K562 (cell line): ENCODE results near the gene DOCK7. TPM values are rescaled to one million over a fixed set of nuclear protein-coding genes. Genes with fewer than 3 reads are reported as not detected.

Experiments
- ATAC-seq: fragments of 200-7000 bp; cut with Tn5 transposase; 3 replicates; pipeline ENCODE4 v1.9.1; 2020; ENCODE audit warnings: moderate library complexity
- BruUV-seq: library from RNA; stranded (reverse); fragments of 400-500 nt; replicated peaks from 2 replicates; lab custom pipeline; 2021; lab: Mats Ljungman, UMichigan
- CTCF ChIA-PET: fragments of 300-600 bp; formaldehyde crosslinking; extraction: SDS; loops from one replicate; lab custom pipeline; 2021; ENCODE audit warnings: low intra/inter-chr PET ratio; lab: Yijun Ruan, JAX
- POLR2A ChIA-PET: fragments of 300-600, 350-650 bp; sonication (Branson Sonifier 250); formaldehyde crosslinking; extraction: SDS; loops from one replicate; lab custom pipeline; 2021; ENCODE audit warnings: antibody characterized with exemption, inconsistent platforms; lab: Yijun Ruan, JAX
- DNase-seq, 4 experiments: peaks; one replicate each; pipeline versions ENCODE4 v3.0.0 to v3.0.0-alpha.2; 2011 to 2018; ENCODE audit warnings: low spot score in 3 of 4, mixed read lengths in 3 of 4; ENCODE audit errors: extremely low read depth in 1 of 4
- FAIRE-seq: peaks from 2 replicates; lab custom pipeline; 2011; peaks lifted over from hg19 to GRCh38; lab: Jason Lieb, UNC
- H2AFZ ChIP-seq: 2 replicates; pipeline ENCODE4 v1.6.0; 2011; ENCODE audit warnings: low read depth, low read length, control low read depth, inconsistent platforms
- H3K27ac ChIP-seq: fragments of 200-600 bp; 3 replicates; pipeline ENCODE4 v1.8.0; 2011; ENCODE audit warnings: low read depth, mild to moderate bottlenecking, control low read depth, inconsistent platforms, low read length, moderate library complexity, mixed read lengths; ENCODE audit errors: extremely low read depth
- H3K27me3 ChIP-seq, 2 experiments: fragments of 300-600 bp in 1 of 2; 2 replicates in 1 of 2; 3 replicates in 1 of 2; pipeline versions ENCODE4 v1.6.0 to v1.8.0; 2011; ENCODE audit warnings: inconsistent platforms in 2 of 2, low read length in 2 of 2, mild to moderate bottlenecking in 1 of 2, mixed read lengths in 1 of 2, moderate library complexity in 1 of 2; ENCODE audit not compliant: control insufficient read depth in 2 of 2, insufficient read depth in 2 of 2
- H3K36me3 ChIP-seq: fragments of 300-600 bp; 3 replicates; pipeline ENCODE4 v1.8.0; 2011; ENCODE audit warnings: mild to moderate bottlenecking, low read length, inconsistent platforms; ENCODE audit not compliant: control insufficient read depth, insufficient read depth
- H3K4me1 ChIP-seq, 2 experiments: fragments of 200-600 bp in 1 of 2; replicated peaks in 1 of 2; 2 replicates in 1 of 2; 3 replicates in 1 of 2; pipeline versions ENCODE4 v1.5.1 to v1.8.0; 2011; ENCODE audit warnings: inconsistent platforms in 2 of 2, low read length in 2 of 2, mild to moderate bottlenecking in 1 of 2, mixed read lengths in 1 of 2, moderate library complexity in 1 of 2; ENCODE audit not compliant: control insufficient read depth in 2 of 2, insufficient read depth in 2 of 2
- H3K4me2 ChIP-seq: 2 replicates; pipeline ENCODE4 v1.6.1; 2011; ENCODE audit warnings: low read length, control low read depth, inconsistent platforms, mixed read lengths; ENCODE audit not compliant: insufficient read depth
- H3K4me3 ChIP-seq: fragments of 200-600 bp; sonication (generic), shearing (Covaris generic); 2 replicates; pipeline ENCODE4 v1.5.1; 2016; ENCODE audit warnings: control low read depth, inconsistent platforms
- H3K79me2 ChIP-seq: fragments of 200-600 bp; 3 replicates; pipeline ENCODE4 v1.8.0; 2011; ENCODE audit warnings: low read length, inconsistent platforms; ENCODE audit not compliant: control insufficient read depth, insufficient read depth
- H3K9ac ChIP-seq, 2 experiments: 2 replicates each; pipeline versions ENCODE4 v1.6.0 to v1.6.1; 2011; ENCODE audit warnings: low read depth in 2 of 2, low read length in 2 of 2, control low read depth in 1 of 2, inconsistent platforms in 1 of 2, mild to moderate bottlenecking in 1 of 2, mixed read lengths in 1 of 2; ENCODE audit not compliant: insufficient read depth in 1 of 2
- H3K9me1 ChIP-seq: one replicate; pipeline ENCODE4 v1.6.0; 2011; ENCODE audit warnings: inconsistent platforms, mild to moderate bottlenecking, low read length, moderate library complexity; ENCODE audit not compliant: control insufficient read depth, insufficient read depth
- H3K9me3 ChIP-seq: replicated peaks from 2 replicates; pipeline ENCODE4 v1.5.1; 2011; ENCODE audit warnings: low read depth, low read length, inconsistent platforms; ENCODE audit not compliant: control insufficient read depth, insufficient read depth
- H4K20me1 ChIP-seq: replicated peaks from 2 replicates; pipeline ENCODE4 v1.6.1; 2011; ENCODE audit warnings: low read length, inconsistent platforms, mixed read lengths; ENCODE audit not compliant: control insufficient read depth, insufficient read depth
- BDP1 ChIP-seq: IDR thresholded peaks from 3 replicates; pipeline ENCODE4 v1.6.1; 2011; ENCODE audit not compliant: insufficient read length, insufficient read depth
- CBFA2T2 ChIP-seq: fragments of 450-650 bp; conservative IDR thresholded peaks from 2 replicates; pipeline ENCODE4 v1.6.1; 2017; ENCODE audit warnings: mild to moderate bottlenecking
- DIDO1 ChIP-seq: fragments of 450-650 bp; IDR thresholded peaks from 2 replicates; pipeline ENCODE4 v1.6.1; 2016; ENCODE audit warnings: low read depth, missing biosample characterization, missing genetic modification characterization
- EHMT2 ChIP-seq: fragments of 450-650 bp; IDR thresholded peaks from 2 replicates; pipeline ENCODE4 v1.6.1; 2018; ENCODE audit warnings: antibody characterized with exemption
- EP400 ChIP-seq: fragments of 450-650 bp; IDR thresholded peaks from 2 replicates; pipeline ENCODE4 v1.6.1; 2017; ENCODE audit warnings: antibody characterized with exemption, mild to moderate bottlenecking, moderate library complexity
- ERF ChIP-seq: fragments of 450-650 bp; formaldehyde crosslinking; IDR thresholded peaks from 2 replicates; pipeline ENCODE4 v1.4.0; 2020; ENCODE audit warnings: mild to moderate bottlenecking, mixed read lengths
- KDM1A ChIP-seq, 2 experiments: fragments of 450-650 bp; IDR thresholded peaks; 2 replicates each; pipeline ENCODE4 v1.6.1; 2016; ENCODE audit warnings: mild to moderate bottlenecking in 2 of 2
- KLF13 ChIP-seq: fragments of 450-650 bp; IDR thresholded peaks from 2 replicates; pipeline ENCODE4 v1.6.1; 2016; ENCODE audit warnings: missing genetic modification characterization, low read depth, mild to moderate bottlenecking, missing compliant biosample characterization, moderate library complexity, borderline replicate concordance
- MAFK ChIP-seq: IDR thresholded peaks from 2 replicates; pipeline ENCODE4 v1.6.1; 2011; ENCODE audit warnings: low read length, improper control_type of control experiment
- MBD2 ChIP-seq: sonication (generic); IDR thresholded peaks from 2 replicates; pipeline ENCODE4 v1.6.1; 2016; ENCODE audit warnings: low read depth, borderline replicate concordance
- NBN ChIP-seq: fragments of 450-650 bp; IDR thresholded peaks from 2 replicates; pipeline ENCODE4 v1.6.1; 2016; ENCODE audit warnings: low read depth, mild to moderate bottlenecking
- NFXL1 ChIP-seq: fragments of 450-650 bp; formaldehyde crosslinking; IDR thresholded peaks from 2 replicates; pipeline ENCODE4 v1.4.0; 2021; ENCODE audit warnings: mild to moderate bottlenecking
- RBM17 ChIP-seq: fragments of 200-400 bp; formaldehyde crosslinking; IDR thresholded peaks from 2 replicates; pipeline ENCODE4 v1.6.1; 2017; ENCODE audit warnings: low read depth, mild to moderate bottlenecking, low read length, borderline replicate concordance
- RBM22 ChIP-seq: fragments of 200-400 bp; formaldehyde crosslinking; IDR thresholded peaks from 2 replicates; pipeline ENCODE4 v1.6.1; 2018; ENCODE audit warnings: low read length, low read depth; ENCODE audit not compliant: poor library complexity, severe bottlenecking
- SP1 ChIP-seq: sonication (generic); formaldehyde crosslinking; IDR thresholded peaks from 2 replicates; pipeline ENCODE4 v1.8.1; 2022; ENCODE audit warnings: mild to moderate bottlenecking, missing genetic modification reagents
- TCF3 ChIP-seq: sonication (generic); formaldehyde crosslinking; IDR thresholded peaks from 2 replicates; pipeline ENCODE4 v1.4.0; 2020; ENCODE audit warnings: mild to moderate bottlenecking, missing genetic modification reagents
- XRCC3 ChIP-seq: fragments of 450-650 bp; IDR thresholded peaks from 2 replicates; pipeline ENCODE4 v1.6.1; 2017; ENCODE audit warnings: mild to moderate bottlenecking, moderate library complexity
- ZEB2 ChIP-seq: fragments of 450-650 bp; IDR thresholded peaks from 2 replicates; pipeline ENCODE4 v1.6.1; 2016
- ZNF197 ChIP-seq: fragments of 200-800 bp; sonication (Bioruptor generic); IDR thresholded peaks from 2 replicates; pipeline ENCODE4 v1.6.1; 2016; ENCODE audit warnings: low read depth, missing genetic modification characterization, missing compliant biosample characterization
- ZNF282 ChIP-seq: sonication (generic); formaldehyde crosslinking; IDR thresholded peaks from 2 replicates; pipeline ENCODE4 v1.8.1; 2023; ENCODE audit warnings: missing genetic modification reagents
- WGBS: fragments of 100-300 bp; shearing (Covaris generic); methylation state at CpG from one replicate; pipeline ENCODE4 v1.1.6; 2016; ENCODE audit warnings: low coverage, mixed read lengths; ENCODE audit not compliant: insufficient coverage; ENCODE audit errors: missing lambda C conversion rate; 5-methylcytosine and 5-hydroxymethylcytosine counted together
- in situ Hi-C: fragments of 300-500 bp; cut with MboI; formaldehyde crosslinking; loops from 4 replicates; pipeline ENCODE4 v1.15.0; 2018; ENCODE audit warnings: inconsistent platforms, mixed read lengths
- intact Hi-C: fragments of 100-400 bp; cut with micrococcal nuclease; formaldehyde crosslinking; loops from 2 replicates; pipeline ENCODE4 v1.14.2; 2022
- polyA plus RNA-seq, 8 experiments: library from polyadenylated mRNA; depleted of rRNA in 4 of 8; stranded (reverse) in 5 of 8; unstranded in 3 of 8; fragments of >200 nt; fragmentation: Nextera tagmentation in 2 of 8; fragmentation: Illumina TruSeq in 1 of 8; extraction: Ambion mirVana in 2 of 8; extraction: Trizol in 1 of 8; gene quantifications; 2 replicates each; pipeline versions ENCODE4 v1.2.1 to v1.2.3, GENCODE V29; 2011 to 2014; ENCODE audit warnings: inconsistent platforms in 1 of 8, missing spikeins in 1 of 8
- total RNA-seq, 7 experiments: library from RNA; depleted of rRNA in 6 of 7; stranded (reverse); fragments of >200 nt in 6 of 7; fragmentation: Illumina TruSeq in 2 of 7; extraction: Trizol in 2 of 7; gene quantifications; 2 replicates each; pipeline versions ENCODE4 v1.2.1 to v1.2.3, GENCODE V29; 2011 to 2021; ENCODE audit warnings: low replicate concordance in 1 of 7

DOCK7 gene
- total and polyA plus RNA-seq, 9 of the 15 experiments (the other 6 are each of a cell fraction or from before 2014, with no cell fraction given), result 4.9 to 35.1 (median 12.6) TPM

DNA sequence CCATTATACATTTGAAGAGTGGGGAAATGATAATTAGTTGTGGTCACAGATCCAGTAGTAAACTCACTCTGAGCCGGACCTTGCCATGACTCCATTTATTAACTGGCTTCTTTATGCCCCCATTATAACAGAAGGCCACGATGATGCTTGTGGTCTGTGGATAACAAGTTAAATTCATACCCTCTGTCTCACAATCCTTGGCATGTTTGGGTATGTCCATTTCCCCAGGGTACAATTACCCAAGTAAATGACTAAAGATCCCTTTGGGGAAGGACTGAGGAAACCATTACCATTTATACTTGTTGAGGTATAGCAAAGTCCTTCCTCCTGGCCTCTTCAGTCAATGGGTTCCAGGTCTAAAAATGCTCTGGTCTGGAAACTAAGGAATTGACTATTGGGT lies 258.6 kb downstream of the DOCK7 start:
- CTCF ChIA-PET, result no interaction called here
- FAIRE-seq, result no peak

More for the DNA sequence above, 258.6 kb downstream of the DOCK7 start:
- ATAC-seq, result no peak
- Histone ChIP-seq H2AFZ (no peak overlapping the region), H3K9ac (no peak overlapping the region), H3K9me3 (no peaks in the 10 kb centered on the region), H3K27ac (no peak overlapping the region), H3K36me3 (no peaks in the 10 kb centered on the region), H3K4me3 (no peak overlapping the region), H3K4me1 (peaks cover 2 to 5% of the 10 kb centered on the region in 2 experiments; a peak in 3 of 5 replicates), H4K20me1 (no peaks in the 10 kb centered on the region), H3K4me2 (no peak overlapping the region), H3K9me1 (no peaks in the 10 kb centered on the region), H3K79me2 (no peaks in the 10 kb centered on the region), H3K27me3 (peaks cover 3 to 5% of the 10 kb centered on the region in 2 experiments; a peak in 1 of 5 replicates)
- intact Hi-C loops (no loop called here), in situ Hi-C loops (no loop called here)
- BruUV-seq, result no TSS peak
- no peak for TF ChIP-seq KDM1A (IDR thresholded peaks at IDR 0.05)
- no peak for TF ChIP-seq NFXL1 (CRISPR knock-in tag)
- no peak for TF ChIP-seq XRCC3
- no peak for TF ChIP-seq EHMT2
- TF ChIP-seq ZEB2, result no peak
- TF ChIP-seq ERF (CRISPR knock-in tag), result no peak
- TF ChIP-seq CBFA2T2, result no peak
- no peak for TF ChIP-seq TCF3 (CRISPR knock-in tag)
- no peak for TF ChIP-seq KLF13
- no peak for TF ChIP-seq RBM22
- TF ChIP-seq DIDO1, result no peak
- no peak for TF ChIP-seq MAFK
- TF ChIP-seq EP400, result no peak
- TF ChIP-seq NBN, result no peak
- no peak for TF ChIP-seq MBD2
- TF ChIP-seq RBM17, result no peak
- no peak for TF ChIP-seq ZNF282 (CRISPR knock-in tag)
- TF ChIP-seq SP1 (CRISPR knock-in tag), result no peak
- no peak for TF ChIP-seq ZNF197 (CRISPR knock-in tag)
- TF ChIP-seq BDP1, result no peak
- POLR2A ChIA-PET, result no interaction called here
- 11% methylated on average over 2 of the region's 2 CpGs for WGBS
- DNase-seq, result no peak
